ENCODE measurements around the gene L3MBTL1. TPM values are rescaled to one million over a fixed set of nuclear protein-coding genes. Genes with fewer than 3 reads are reported as not detected.
A peak's percentile ranks its signal among the peaks of the same experiment; 100 is the strongest.

L3MBTL1 gene
- total and polyA plus RNA-seq, 2 donors (not counting 1 experiment from before 2014, with no cell fraction given), result 1.5 to 10.7 TPM

DNA sequence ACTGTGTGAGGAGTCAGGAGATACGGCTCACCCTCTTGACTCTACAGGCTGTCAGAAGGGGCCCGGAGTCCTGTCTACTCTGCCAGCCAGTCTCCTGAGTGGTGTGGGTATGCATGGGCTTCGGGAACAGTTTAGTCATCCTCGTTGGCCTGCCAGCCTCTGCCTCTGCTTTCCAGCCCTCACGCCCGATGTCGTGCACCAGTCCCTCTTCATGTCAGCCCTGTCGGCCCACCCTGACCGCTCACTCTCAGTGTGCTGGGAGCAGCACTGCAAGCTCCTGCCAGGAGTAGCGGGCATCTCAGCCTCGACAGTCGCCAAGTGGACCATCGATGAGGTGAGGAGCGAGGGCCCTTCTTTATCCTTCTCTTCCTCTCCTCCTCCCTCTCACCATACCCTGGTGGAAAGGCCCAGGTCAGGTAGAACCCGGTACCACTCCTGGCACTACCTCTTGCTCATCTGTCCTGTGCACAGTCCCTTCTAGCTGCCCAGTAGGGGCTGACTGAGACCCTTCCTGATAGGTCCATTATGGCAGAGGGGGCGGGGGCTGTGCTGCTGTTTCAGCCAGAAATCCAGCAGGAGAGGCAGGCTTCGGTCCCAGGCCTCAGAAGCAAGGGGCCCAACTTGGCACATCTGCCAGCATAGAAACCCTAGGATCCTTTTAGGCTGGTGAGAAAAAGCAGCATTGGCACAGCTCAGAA lies 32.6 kb downstream of the L3MBTL1 start:
- no peaks in the 10 kb centered on the region for H3K27me3 ChIP-seq (ENCODE audit: control insufficient read depth, insufficient read depth, low read length)
- no peak for DNase-seq (ENCODE audit: low read depth in 2 of 2)
- H4K20me1 ChIP-seq (ENCODE audit: control insufficient read depth, extremely low read depth, insufficient read depth, low read length), result no peaks in the 10 kb centered on the region
- no peaks in the 10 kb centered on the region for H3K4me1 ChIP-seq (ENCODE audit: control insufficient read depth, extremely low read depth, insufficient read depth, low read length)
- no peaks in the 10 kb centered on the region for H3K9me3 ChIP-seq (ENCODE audit: control insufficient read depth, insufficient read depth, low read depth, low read length)
- TF ChIP-seq, protein P1, sequence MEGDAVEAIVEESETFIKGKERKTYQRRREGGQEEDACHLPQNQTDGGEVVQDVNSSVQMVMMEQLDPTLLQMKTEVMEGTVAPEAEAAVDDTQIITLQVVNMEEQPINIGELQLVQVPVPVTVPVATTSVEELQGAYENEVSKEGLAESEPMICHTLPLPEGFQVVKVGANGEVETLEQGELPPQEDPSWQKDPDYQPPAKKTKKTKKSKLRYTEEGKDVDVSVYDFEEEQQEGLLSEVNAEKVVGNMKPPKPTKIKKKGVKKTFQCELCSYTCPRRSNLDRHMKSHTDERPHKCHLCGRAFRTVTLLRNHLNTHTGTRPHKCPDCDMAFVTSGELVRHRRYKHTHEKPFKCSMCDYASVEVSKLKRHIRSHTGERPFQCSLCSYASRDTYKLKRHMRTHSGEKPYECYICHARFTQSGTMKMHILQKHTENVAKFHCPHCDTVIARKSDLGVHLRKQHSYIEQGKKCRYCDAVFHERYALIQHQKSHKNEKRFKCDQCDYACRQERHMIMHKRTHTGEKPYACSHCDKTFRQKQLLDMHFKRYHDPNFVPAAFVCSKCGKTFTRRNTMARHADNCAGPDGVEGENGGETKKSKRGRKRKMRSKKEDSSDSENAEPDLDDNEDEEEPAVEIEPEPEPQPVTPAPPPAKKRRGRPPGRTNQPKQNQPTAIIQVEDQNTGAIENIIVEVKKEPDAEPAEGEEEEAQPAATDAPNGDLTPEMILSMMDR (conservative IDR thresholded peaks at IDR 0.05 in 1 of 2, IDR thresholded peaks at IDR 0.05 in 1 of 2; ENCODE audit: low read depth in 1 of 2, low read length in 2 of 2), result no peak
- TF ChIP-seq EZH2 (IDR thresholded peaks at IDR 0.05; ENCODE audit: low read length, missing control alignments), result no peak
- H3K79me2 ChIP-seq (ENCODE audit: control insufficient read depth, insufficient read depth, low read length), result no peaks in the 10 kb centered on the region
- no peak overlapping the region for H3K4me2 ChIP-seq (ENCODE audit: extremely low read depth, insufficient read depth, low read length)
- H2AFZ ChIP-seq (ENCODE audit: low read length), result no peak overlapping the region
- H3K4me3 ChIP-seq (replicated peaks in 1 of 4; ENCODE audit: control extremely low read depth in 1 of 4, insufficient read depth in 1 of 4, low read depth in 3 of 4, low read length in 4 of 4), result no peak overlapping the region
- H3K36me3 ChIP-seq (ENCODE audit: control insufficient read depth, insufficient read depth, low read length), result no peaks in the 10 kb centered on the region
- H3K27ac ChIP-seq (ENCODE audit: insufficient read depth, low read length), result no peak overlapping the region
- H3K9ac ChIP-seq (ENCODE audit: insufficient read depth, low read length), result no peak overlapping the region

GRCh38 chr20:43540673-43541060 lies 33.2 kb downstream of the L3MBTL1 start:
- H4K20me1 ChIP-seq (ENCODE audit: control insufficient read depth, extremely low read depth, insufficient read depth, low read length), result no peaks in the 10 kb centered on the region
- no peaks in the 10 kb centered on the region for H3K4me1 ChIP-seq (ENCODE audit: control insufficient read depth, extremely low read depth, insufficient read depth, low read length)
- H2AFZ ChIP-seq (ENCODE audit: low read length), result no peak overlapping the region
- no peaks in the 10 kb centered on the region for H3K27me3 ChIP-seq (ENCODE audit: control insufficient read depth, insufficient read depth, low read length)
- H3K9ac ChIP-seq (ENCODE audit: insufficient read depth, low read length), result no peak overlapping the region
- DNase-seq (ENCODE audit: low read depth in 2 of 2), result no peak
- H3K27ac ChIP-seq (ENCODE audit: insufficient read depth, low read length), result no peak overlapping the region
- H3K36me3 ChIP-seq (ENCODE audit: control insufficient read depth, insufficient read depth, low read length), result no peaks in the 10 kb centered on the region
- TF ChIP-seq, protein P1 (conservative IDR thresholded peaks at IDR 0.05 in 1 of 2, IDR thresholded peaks at IDR 0.05 in 1 of 2; ENCODE audit: low read depth in 1 of 2, low read length in 2 of 2), result no peak
- TF ChIP-seq EZH2 (IDR thresholded peaks at IDR 0.05; ENCODE audit: low read length, missing control alignments), result no peak
- no peaks in the 10 kb centered on the region for H3K9me3 ChIP-seq (ENCODE audit: control insufficient read depth, insufficient read depth, low read depth, low read length)
- no peak overlapping the region for H3K4me3 ChIP-seq (replicated peaks in 1 of 4; ENCODE audit: control extremely low read depth in 1 of 4, insufficient read depth in 1 of 4, low read depth in 3 of 4, low read length in 4 of 4)
- no peak overlapping the region for H3K4me2 ChIP-seq (ENCODE audit: extremely low read depth, insufficient read depth, low read length)
- H3K79me2 ChIP-seq (ENCODE audit: control insufficient read depth, insufficient read depth, low read length), result no peaks in the 10 kb centered on the region

GRCh38 chr20:43541214-43541613 lies 33.7 kb downstream of the L3MBTL1 start:
- Histone ChIP-seq H3K9ac (ENCODE audit: insufficient read depth, low read length) (no peak overlapping the region), H3K4me1 (ENCODE audit: control insufficient read depth, extremely low read depth, insufficient read depth, low read length) (no peaks in the 10 kb centered on the region), H3K4me2 (ENCODE audit: extremely low read depth, insufficient read depth, low read length) (no peak overlapping the region), H3K36me3 (ENCODE audit: control insufficient read depth, insufficient read depth, low read length) (no peaks in the 10 kb centered on the region), H4K20me1 (ENCODE audit: control insufficient read depth, extremely low read depth, insufficient read depth, low read length) (no peaks in the 10 kb centered on the region), H3K79me2 (ENCODE audit: control insufficient read depth, insufficient read depth, low read length) (no peaks in the 10 kb centered on the region), H3K27me3 (ENCODE audit: control insufficient read depth, insufficient read depth, low read length) (no peaks in the 10 kb centered on the region), H3K4me3 (replicated peaks in 1 of 4; ENCODE audit: control extremely low read depth in 1 of 4, insufficient read depth in 1 of 4, low read depth in 3 of 4, low read length in 4 of 4) (no peak overlapping the region), H3K9me3 (ENCODE audit: control insufficient read depth, insufficient read depth, low read depth, low read length) (no peaks in the 10 kb centered on the region), H2AFZ (ENCODE audit: low read length) (no peak overlapping the region), H3K27ac (ENCODE audit: insufficient read depth, low read length) (no peak overlapping the region)
- no peak for TF ChIP-seq EZH2 (IDR thresholded peaks at IDR 0.05; ENCODE audit: low read length, missing control alignments)
- TF ChIP-seq, protein P1 (conservative IDR thresholded peaks at IDR 0.05 in 1 of 2, IDR thresholded peaks at IDR 0.05 in 1 of 2; ENCODE audit: low read depth in 1 of 2, low read length in 2 of 2), result no peak
- DNase-seq (ENCODE audit: low read depth in 2 of 2), result peak in 1 of 2 donors; percentile 35

Data from fibroblast of lung (primary cell).